NCI-H2029 (cell line): ENCODE measurements around the gene ALDH7A1.
A peak's percentile ranks its signal among the peaks of the same experiment; 100 is the strongest.
"Not testable (repeated sequence)": the region's sequence is repeated elsewhere in the genome, so short reads cannot be mapped to it uniquely, and the experiment has no call there.

ENCODE experiments used
- DNase-seq: peaks from one replicate; lab custom pipeline; 2025; lab: John Stamatoyannopoulos, UW

Gene ALDH7A1

GRCh38 chr5:126595486-126596083, 566 bp upstream of the ALDH7A1 start:
- DNase-seq: no peak

GRCh38 chr5:126591549-126591948, 3.5 kb downstream of the ALDH7A1 start:
- no peak for DNase-seq

DNA sequence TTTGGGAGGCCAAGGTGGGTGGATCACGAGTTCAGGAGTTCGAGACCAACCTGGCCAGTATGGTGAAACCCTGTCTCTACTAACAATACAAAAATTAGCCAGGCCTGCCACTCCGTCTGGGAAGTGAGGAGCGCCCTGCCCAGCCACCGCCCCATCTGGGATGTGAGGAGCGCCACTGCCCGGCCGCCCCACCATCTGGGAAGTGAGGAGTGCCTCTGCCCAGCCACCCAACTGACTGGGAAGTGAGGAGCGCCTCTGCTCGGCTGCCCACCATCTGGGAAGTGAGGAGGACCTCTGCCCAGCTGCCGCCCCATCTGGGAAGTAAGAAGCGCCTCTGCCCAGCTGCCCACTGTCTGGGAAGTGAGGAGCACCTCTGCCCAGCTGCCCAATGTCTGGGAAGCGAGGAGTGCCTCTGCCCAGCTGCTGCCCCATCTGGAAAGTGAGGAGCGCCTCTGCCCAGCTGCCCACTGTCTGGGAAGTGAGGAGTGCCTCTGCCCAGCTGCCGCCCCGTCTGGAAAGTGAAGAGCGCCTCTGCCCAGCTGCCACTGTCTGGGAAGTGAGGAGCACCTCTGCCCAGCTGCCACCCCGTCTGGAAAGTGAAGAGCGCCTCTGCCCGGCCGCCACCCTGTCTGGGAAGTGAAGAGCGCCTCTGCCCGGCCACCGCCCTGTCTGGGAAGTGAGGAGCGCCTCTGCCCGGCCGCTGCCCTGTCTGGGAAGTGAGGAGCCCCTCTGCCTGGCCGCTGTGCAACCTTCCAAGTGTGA, 5.3 kb downstream of the ALDH7A1 start:
- no peak for DNase-seq

GRCh38 chr5:126587551-126588390, 7.2 kb downstream of the ALDH7A1 start:
- DNase-seq: no peak

GRCh38 chr5:126583761-126584160, 11.3 kb downstream of the ALDH7A1 start:
- no peak for DNase-seq

- no peak for DNase-seq
Observed at GRCh38 chr5:126579716-126580115, 15.3 kb downstream of the ALDH7A1 start.

DNA sequence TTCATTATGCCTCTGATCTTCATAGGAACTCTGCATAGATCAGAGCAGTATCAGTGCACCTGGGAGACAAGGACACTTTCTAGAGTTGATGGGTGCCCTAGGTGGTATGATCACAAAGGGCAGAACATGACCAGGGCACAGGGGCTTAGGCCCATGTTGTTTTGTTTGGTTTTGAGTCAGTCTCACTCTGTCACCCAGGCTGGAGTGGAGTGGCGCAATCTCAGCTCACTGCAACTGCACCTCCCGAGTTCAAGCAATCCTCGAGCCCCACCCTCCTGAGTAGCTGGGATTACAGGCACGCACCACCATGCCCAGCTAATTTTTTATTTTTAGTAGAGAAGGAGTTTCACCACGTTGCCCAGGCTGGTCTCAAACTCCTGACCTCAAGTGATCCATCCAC, 17.6 kb downstream of the ALDH7A1 start:
- DNase-seq: no peak

DNA sequence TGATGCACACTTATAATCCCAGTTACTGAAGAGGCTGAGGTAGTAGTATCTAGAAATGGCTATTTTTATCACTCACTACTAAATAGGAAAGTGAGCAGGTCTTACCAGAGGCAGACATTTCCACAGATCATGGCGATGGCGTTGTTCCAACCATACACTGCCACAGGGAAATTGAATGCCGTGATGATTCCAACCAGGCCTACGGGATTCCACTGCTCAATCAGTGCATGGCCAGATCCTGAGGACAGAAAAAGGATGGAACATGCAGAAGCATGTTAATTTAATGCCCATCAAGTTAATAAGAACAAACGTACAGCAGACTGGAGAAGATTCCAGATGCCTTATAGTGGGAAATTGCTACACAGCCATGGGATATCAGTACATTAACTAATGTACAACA, 18.0 kb downstream of the ALDH7A1 start:
- no peak for DNase-seq

- no peak for DNase-seq
Observed at GRCh38 chr5:126575644-126576043, 19.4 kb downstream of the ALDH7A1 start.

DNA sequence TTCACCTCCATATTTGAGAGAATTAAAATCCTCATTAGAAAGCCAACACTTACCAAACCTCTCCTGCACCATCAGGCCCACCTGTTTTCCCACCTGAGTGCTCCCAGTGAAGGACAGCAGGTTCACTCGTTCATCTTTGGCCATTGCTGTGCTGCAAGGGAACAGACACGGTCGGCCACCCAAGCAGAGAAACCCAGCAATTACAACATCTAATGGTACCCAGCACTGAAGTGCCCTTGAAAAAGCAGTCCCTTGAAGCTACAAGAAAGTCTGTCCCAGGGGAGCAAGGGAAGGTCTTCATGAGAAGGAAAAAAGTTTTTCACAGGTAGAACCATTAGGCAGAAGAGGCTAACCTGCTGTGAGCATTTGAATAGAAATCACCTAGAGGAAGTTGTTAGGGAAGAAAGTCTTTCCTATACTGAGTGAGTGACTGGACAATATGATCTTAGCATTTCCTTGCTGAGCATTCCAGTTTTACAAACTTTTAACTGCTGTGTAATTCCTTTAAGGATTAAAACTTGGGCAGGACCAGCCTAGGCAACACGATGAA, 26.7 kb downstream of the ALDH7A1 start:
- no peak for DNase-seq

DNA sequence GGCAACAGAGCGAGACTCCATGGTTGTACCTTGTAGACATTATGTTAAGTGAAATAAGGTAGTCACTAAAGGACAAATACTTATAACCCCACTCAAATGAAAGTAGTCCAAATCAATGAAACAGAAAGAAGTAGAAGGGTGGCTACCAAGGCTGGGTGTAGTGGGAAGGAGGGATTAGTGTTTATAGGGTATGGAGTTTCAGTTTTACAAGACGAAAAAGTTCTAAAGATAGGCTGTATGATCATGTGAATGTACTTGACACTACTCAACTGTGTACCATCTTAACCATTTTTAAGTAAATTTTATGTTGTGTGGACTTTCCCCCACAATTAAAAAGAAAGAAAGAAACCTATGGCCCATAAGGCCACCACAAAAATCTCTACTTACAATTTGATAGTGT, 32.2 kb downstream of the ALDH7A1 start:
- DNase-seq: no peak

DNA sequence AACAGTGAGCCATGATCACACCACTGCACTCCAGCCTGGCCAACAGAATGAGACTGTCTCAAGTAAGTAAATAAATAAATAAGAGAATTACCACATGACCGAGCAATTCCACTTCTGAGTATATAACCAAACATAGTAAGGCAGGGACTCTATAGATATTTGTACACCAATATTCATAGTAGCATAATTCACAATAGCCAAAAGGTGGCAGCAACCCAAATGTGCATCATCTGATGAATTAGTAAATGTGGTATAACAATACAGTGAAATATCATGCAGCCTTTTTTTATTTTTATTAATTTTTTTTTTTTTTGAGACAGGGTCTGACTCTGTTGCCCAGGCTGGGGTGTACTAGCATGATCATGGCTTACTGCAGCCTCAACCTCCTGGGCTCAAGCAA, 33.1 kb downstream of the ALDH7A1 start:
- DNase-seq: no peak

- not testable (repeated sequence) for DNase-seq
Observed at GRCh38 chr5:126555101-126555500, 39.9 kb downstream of the ALDH7A1 start.

DNA sequence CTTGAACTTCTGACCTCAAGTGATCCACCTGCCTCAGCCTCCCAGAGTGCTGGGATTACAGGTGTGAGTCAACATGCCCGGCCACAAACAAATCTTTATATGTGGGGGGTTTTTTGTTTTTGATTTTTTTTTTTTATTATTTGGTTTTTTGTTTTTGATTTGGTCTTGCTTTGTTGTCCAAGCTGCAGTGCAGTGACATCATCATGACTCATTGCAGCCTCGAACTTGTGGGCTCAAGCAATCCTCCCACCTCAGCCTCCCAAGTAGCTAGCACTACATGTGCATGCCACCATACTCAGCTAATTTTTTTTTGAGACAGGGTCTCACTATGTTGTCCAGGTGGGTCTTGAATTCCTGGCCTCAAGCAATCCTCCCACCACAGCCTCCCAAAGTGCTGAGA, 42.4 kb downstream of the ALDH7A1 start:
- no peak for DNase-seq

GRCh38 chr5:126544087-126544740, 50.8 kb downstream of the ALDH7A1 start:
- no peak for DNase-seq

DNA sequence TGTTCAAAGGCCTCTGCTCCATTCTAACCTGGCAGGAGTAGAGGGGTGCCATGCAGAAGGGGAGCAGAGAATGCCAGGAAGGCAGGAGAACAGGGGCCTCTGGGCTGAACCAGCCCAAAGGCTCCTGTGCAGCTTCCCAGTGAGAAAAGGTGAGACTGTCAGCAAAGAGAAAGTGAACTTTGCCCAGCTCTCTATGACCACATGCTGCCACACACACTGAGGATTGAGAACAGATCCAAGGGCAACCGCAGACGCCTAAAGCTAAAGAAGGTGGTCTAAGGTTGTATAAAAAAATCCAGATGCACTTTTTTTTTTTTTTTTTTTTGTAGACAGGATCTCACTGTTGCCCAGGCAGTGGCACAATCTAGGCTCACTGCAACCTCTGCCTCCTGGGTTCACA, 51.4 kb downstream of the ALDH7A1 start:
- no peak for DNase-seq

DNA sequence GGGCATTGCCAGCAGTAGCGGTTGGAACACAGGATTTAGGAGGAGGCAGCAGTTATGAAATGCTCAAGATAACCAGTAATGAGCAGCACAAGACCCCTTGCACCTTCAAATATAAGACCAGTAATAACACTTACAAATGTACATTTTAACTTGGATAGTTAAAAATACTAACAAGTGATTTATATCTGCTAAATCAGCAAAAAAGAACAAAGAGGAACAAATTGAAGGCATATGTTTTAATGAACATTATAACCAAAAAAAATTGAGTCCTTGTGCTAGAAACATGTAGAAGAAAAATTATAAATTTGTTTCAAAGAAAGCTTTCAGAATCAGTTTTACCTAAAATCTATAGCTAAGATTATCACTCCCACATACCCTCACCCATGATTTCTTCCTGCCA, 52.0 kb downstream of the ALDH7A1 start:
- DNase-seq: no peak

GRCh38 chr5:126542441-126542840, 52.6 kb downstream of the ALDH7A1 start:
- no peak for DNase-seq

DNA sequence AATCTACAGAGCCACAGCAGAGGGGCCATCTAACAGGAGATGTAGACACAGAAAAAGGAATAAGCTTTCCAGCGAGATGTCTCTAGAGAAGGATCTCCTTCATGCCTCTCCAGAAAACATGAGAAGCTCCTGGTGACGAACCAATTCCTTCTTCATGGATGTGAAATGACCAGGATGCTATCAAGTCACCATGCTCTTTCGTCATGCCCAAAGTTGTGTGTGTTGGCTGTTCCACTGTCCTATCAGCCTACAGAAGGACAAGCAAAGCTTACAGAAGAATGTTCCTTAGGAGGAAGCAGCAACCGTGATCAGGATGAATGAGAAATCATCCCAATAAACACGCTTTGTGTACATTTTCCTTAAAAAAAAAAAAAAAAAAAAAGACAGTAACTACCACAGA, 54.4 kb downstream of the ALDH7A1 start:
- no peak for DNase-seq

DNA sequence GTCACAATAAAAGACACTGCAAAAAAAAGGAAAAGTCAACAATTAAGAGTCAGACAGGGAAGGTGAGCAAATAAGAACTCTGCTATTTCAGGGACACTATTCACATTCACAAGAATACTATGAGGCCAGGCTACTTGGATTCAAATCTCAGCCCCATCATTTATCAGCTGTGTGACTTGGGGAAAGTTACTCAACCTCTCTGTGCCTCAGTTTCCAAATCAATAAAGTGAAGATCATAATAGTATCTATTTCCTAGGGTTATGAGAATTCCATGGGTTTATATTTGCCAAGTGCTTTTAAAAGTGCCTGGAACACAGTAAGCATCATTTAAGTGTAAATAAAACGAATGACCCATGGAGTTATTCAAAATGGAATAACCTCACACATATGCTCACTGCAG, 56.4 kb downstream of the ALDH7A1 start:
- DNase-seq: no peak

GRCh38 chr5:126536874-126537273, 58.1 kb downstream of the ALDH7A1 start:
- DNase-seq: no peak

DNA sequence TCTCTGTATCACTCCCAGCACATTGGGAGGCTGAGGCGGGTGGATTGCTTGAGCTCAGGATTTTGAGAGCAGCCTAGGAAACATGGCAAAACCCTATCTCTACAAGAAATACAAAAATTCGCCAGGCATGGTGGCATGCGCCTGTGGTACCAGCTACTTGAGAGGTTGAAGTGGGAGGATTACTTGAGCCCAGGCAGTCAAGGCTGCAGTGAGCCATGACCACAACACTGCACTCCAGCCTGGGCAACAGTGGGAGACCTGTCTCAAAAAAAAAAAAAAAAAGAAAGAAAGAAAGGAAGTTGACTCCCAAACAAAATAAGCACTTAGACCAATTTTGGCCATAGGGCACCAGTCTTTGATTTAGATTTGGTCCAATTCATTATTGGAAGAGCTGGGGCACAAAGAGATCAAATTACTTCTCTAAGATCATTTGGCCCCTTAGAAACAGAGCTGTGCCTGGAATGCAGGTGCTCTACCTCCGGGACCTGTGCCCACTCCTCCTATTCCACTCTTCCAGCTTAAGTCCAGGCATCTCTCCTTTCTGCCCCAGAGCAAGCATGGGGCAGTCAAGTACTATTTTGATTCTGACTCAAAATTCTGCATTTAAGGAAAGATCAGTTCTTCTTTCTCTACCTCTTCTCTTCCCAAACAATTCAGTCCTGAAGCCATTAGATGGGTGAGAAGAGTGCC, 59.0 kb downstream of the ALDH7A1 start:
- peak; percentile 13 for DNase-seq
